GM23338 (cell line): Measurements from ENCODE around the gene EIF1AX.
A peak's percentile ranks its signal among the peaks of the same experiment; 100 is the strongest.

Source experiments
- CREB1 ChIP-seq: fragments of 250-450 bp; sonication (Bioruptor Pico); IDR thresholded peaks from 2 replicates; pipeline ENCODE4 v1.5.0; 2020; ENCODE audit warnings: low read depth, mild to moderate bottlenecking, moderate library complexity
- EZH2 ChIP-seq: fragments of 200-600 bp; sonication (generic); IDR thresholded peaks from one replicate; pipeline ENCODE4 v1.8.0; 2017; ENCODE audit warnings: antibody characterized with exemption, mild to moderate bottlenecking, low read depth; ENCODE audit not compliant: unreplicated experiment
- EZH2phosphoT487 ChIP-seq: fragments of 200-600 bp; sonication (generic); IDR thresholded peaks from one replicate; pipeline ENCODE4 v1.8.1; 2018; ENCODE audit warnings: antibody characterized with exemption; ENCODE audit not compliant: unreplicated experiment
- JUNB ChIP-seq: IDR thresholded peaks from one replicate; pipeline ENCODE4 v1.6.1; 2016; ENCODE audit warnings: antibody characterized with exemption; ENCODE audit not compliant: unreplicated experiment
- POLR2AphosphoS5 ChIP-seq: IDR thresholded peaks from 2 replicates; pipeline ENCODE4 v1.6.1; 2016; ENCODE audit warnings: antibody characterized with exemption, low read depth
- STAT1 ChIP-seq: IDR thresholded peaks from one replicate; pipeline ENCODE4 v1.6.1; 2016; ENCODE audit warnings: antibody characterized with exemption; ENCODE audit not compliant: unreplicated experiment
- ZNF114 ChIP-seq: fragments of 250-450 bp; sonication (Bioruptor Pico); IDR thresholded peaks from 2 replicates; pipeline ENCODE4 v1.5.0; 2020; ENCODE audit warnings: mild to moderate bottlenecking, moderate library complexity
- TF ChIP-seq, protein P1 (sequence below), 2 experiments: fragments of 200-600 bp in 1 of 2; sonication (generic) in 1 of 2; conservative IDR thresholded peaks; 2 replicates each; pipeline versions ENCODE4 v1.5.1 to v1.6.1; 2016 to 2017; ENCODE audit warnings: antibody characterized with exemption in 2 of 2, low read depth in 2 of 2, mild to moderate bottlenecking in 2 of 2, moderate library complexity in 1 of 2
- TF ChIP-seq, protein P2 (sequence below): IDR thresholded peaks from one replicate; pipeline ENCODE4 v1.6.1; 2018; ENCODE audit warnings: antibody characterized with exemption; ENCODE audit not compliant: unreplicated experiment
- TF ChIP-seq, protein P3 (sequence below): IDR thresholded peaks from 2 replicates; pipeline ENCODE4 v1.6.1; 2016; ENCODE audit warnings: antibody characterized with exemption
- TF ChIP-seq, protein P4 (sequence below): fragments of 250-450 bp; sonication (Bioruptor Pico); IDR thresholded peaks from 2 replicates; pipeline ENCODE4 v1.5.0; 2020; ENCODE audit warnings: mild to moderate bottlenecking, moderate library complexity

DNA sequence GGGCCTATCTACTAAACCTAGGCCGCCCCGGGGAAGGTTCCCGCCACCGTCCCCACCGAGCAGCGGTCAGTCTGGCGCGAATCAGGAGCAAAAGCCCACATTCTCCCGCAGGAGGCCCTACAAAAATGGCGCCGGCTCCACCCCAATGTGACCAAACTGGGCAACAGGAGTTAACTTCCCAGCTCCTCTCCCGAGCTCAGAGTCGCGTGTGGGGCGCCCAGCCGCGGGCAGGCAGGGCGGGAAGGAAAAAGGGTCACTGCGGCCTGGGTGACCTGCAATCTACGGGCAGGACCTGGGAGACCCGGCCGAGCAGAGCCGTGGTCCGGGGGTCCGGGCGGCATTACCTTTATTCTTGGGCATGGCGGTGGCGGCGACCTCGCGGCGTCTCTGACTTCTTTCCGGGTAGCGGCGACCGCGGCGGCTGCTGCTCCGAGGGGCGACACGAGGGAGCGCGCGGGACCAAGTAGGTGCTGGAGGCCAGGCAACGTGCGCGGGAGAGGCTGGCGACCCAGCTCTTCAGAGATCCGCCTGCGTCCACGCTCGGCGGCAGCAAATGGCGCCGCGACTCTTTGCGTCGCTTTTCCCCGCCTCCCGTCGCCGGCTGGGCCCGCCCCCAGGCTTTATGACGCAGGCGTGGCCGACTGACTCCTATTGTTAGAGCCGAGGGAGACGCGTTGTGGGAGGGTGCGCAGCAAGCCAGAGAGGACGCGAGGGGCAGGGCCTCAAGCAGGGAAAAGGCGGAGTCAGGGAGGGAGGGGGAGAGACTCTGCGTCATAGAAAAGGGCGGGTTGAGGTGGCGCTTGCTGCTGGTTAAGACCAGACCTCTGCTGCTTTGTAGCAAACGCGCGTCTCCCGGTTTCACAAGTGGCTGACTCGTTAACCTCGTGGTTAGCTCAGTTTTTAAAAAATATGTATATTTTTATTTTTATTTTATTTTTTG is at the start of gene EIF1AX:
- TF ChIP-seq, protein P1, sequence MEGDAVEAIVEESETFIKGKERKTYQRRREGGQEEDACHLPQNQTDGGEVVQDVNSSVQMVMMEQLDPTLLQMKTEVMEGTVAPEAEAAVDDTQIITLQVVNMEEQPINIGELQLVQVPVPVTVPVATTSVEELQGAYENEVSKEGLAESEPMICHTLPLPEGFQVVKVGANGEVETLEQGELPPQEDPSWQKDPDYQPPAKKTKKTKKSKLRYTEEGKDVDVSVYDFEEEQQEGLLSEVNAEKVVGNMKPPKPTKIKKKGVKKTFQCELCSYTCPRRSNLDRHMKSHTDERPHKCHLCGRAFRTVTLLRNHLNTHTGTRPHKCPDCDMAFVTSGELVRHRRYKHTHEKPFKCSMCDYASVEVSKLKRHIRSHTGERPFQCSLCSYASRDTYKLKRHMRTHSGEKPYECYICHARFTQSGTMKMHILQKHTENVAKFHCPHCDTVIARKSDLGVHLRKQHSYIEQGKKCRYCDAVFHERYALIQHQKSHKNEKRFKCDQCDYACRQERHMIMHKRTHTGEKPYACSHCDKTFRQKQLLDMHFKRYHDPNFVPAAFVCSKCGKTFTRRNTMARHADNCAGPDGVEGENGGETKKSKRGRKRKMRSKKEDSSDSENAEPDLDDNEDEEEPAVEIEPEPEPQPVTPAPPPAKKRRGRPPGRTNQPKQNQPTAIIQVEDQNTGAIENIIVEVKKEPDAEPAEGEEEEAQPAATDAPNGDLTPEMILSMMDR (conservative IDR thresholded peaks at IDR 0.05; ENCODE audit: low read depth in 2 of 2): no peak
- TF ChIP-seq EZH2: no peak
- peak; percentile 71 for TF ChIP-seq POLR2AphosphoS5
- TF ChIP-seq, protein P2, sequence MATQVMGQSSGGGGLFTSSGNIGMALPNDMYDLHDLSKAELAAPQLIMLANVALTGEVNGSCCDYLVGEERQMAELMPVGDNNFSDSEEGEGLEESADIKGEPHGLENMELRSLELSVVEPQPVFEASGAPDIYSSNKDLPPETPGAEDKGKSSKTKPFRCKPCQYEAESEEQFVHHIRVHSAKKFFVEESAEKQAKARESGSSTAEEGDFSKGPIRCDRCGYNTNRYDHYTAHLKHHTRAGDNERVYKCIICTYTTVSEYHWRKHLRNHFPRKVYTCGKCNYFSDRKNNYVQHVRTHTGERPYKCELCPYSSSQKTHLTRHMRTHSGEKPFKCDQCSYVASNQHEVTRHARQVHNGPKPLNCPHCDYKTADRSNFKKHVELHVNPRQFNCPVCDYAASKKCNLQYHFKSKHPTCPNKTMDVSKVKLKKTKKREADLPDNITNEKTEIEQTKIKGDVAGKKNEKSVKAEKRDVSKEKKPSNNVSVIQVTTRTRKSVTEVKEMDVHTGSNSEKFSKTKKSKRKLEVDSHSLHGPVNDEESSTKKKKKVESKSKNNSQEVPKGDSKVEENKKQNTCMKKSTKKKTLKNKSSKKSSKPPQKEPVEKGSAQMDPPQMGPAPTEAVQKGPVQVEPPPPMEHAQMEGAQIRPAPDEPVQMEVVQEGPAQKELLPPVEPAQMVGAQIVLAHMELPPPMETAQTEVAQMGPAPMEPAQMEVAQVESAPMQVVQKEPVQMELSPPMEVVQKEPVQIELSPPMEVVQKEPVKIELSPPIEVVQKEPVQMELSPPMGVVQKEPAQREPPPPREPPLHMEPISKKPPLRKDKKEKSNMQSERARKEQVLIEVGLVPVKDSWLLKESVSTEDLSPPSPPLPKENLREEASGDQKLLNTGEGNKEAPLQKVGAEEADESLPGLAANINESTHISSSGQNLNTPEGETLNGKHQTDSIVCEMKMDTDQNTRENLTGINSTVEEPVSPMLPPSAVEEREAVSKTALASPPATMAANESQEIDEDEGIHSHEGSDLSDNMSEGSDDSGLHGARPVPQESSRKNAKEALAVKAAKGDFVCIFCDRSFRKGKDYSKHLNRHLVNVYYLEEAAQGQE: no peak
- no peak for TF ChIP-seq JUNB
- TF ChIP-seq ZNF114: no peak
- TF ChIP-seq, protein P3, sequence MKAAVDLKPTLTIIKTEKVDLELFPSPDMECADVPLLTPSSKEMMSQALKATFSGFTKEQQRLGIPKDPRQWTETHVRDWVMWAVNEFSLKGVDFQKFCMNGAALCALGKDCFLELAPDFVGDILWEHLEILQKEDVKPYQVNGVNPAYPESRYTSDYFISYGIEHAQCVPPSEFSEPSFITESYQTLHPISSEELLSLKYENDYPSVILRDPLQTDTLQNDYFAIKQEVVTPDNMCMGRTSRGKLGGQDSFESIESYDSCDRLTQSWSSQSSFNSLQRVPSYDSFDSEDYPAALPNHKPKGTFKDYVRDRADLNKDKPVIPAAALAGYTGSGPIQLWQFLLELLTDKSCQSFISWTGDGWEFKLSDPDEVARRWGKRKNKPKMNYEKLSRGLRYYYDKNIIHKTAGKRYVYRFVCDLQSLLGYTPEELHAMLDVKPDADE: no peak
- peak; percentile 83 for TF ChIP-seq CREB1 (CRISPR knock-in tag)
- TF ChIP-seq, protein P4, sequence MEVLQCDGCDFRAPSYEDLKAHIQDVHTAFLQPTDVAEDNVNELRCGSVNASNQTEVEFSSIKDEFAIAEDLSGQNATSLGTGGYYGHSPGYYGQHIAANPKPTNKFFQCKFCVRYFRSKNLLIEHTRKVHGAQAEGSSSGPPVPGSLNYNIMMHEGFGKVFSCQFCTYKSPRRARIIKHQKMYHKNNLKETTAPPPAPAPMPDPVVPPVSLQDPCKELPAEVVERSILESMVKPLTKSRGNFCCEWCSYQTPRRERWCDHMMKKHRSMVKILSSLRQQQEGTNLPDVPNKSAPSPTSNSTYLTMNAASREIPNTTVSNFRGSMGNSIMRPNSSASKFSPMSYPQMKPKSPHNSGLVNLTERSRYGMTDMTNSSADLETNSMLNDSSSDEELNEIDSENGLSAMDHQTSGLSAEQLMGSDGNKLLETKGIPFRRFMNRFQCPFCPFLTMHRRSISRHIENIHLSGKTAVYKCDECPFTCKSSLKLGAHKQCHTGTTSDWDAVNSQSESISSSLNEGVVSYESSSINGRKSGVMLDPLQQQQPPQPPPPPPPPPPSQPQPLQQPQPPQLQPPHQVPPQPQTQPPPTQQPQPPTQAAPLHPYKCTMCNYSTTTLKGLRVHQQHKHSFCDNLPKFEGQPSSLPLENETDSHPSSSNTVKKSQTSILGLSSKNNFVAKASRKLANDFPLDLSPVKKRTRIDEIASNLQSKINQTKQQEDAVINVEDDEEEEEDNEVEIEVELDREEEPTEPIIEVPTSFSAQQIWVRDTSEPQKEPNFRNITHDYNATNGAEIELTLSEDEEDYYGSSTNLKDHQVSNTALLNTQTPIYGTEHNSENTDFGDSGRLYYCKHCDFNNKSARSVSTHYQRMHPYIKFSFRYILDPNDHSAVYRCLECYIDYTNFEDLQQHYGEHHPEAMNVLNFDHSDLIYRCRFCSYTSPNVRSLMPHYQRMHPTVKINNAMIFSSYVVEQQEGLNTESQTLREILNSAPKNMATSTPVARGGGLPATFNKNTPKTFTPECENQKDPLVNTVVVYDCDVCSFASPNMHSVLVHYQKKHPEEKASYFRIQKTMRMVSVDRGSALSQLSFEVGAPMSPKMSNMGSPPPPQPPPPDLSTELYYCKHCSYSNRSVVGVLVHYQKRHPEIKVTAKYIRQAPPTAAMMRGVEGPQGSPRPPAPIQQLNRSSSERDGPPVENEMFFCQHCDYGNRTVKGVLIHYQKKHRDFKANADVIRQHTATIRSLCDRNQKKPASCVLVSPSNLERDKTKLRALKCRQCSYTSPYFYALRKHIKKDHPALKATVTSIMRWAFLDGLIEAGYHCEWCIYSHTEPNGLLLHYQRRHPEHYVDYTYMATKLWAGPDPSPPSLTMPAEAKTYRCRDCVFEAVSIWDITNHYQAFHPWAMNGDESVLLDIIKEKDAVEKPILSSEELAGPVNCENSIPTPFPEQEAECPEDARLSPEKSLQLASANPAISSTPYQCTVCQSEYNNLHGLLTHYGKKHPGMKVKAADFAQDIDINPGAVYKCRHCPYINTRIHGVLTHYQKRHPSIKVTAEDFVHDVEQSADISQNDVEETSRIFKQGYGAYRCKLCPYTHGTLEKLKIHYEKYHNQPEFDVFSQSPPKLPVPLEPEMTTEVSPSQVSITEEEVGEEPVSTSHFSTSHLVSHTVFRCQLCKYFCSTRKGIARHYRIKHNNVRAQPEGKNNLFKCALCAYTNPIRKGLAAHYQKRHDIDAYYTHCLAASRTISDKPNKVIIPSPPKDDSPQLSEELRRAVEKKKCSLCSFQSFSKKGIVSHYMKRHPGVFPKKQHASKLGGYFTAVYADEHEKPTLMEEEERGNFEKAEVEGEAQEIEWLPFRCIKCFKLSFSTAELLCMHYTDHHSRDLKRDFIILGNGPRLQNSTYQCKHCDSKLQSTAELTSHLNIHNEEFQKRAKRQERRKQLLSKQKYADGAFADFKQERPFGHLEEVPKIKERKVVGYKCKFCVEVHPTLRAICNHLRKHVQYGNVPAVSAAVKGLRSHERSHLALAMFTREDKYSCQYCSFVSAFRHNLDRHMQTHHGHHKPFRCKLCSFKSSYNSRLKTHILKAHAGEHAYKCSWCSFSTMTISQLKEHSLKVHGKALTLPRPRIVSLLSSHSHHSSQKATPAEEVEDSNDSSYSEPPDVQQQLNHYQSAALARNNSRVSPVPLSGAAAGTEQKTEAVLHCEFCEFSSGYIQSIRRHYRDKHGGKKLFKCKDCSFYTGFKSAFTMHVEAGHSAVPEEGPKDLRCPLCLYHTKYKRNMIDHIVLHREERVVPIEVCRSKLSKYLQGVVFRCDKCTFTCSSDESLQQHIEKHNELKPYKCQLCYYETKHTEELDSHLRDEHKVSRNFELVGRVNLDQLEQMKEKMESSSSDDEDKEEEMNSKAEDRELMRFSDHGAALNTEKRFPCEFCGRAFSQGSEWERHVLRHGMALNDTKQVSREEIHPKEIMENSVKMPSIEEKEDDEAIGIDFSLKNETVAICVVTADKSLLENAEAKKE (CRISPR knock-in tag): no peak
- TF ChIP-seq EZH2phosphoT487: no peak
- TF ChIP-seq STAT1: no peak
